PFSK-1 (cell line): ENCODE results near the gene SH3PXD2A.

Experiments used
- FOXP2 ChIP-seq: optimal IDR thresholded peaks from 2 replicates; pipeline ENCODE3; 2011; ENCODE audit warnings: borderline replicate concordance, control low read depth, inconsistent platforms; ENCODE audit not compliant: insufficient read depth; ENCODE audit errors: extremely low read length, extremely low read depth
- POLR2AphosphoS5 ChIP-seq: IDR thresholded peaks from 2 replicates; pipeline ENCODE4 v1.6.1; 2012; ENCODE audit warnings: low read depth, mild to moderate bottlenecking, control low read depth, low read length, moderate library complexity
- REST ChIP-seq, 2 experiments: IDR thresholded peaks; 2 replicates each; pipeline versions ENCODE4 v1.6.1 to v1.8.0; 2011 to 2012; ENCODE audit warnings: low read depth in 2 of 2, low read length in 2 of 2, control low read depth in 1 of 2, inconsistent platforms in 1 of 2, mild to moderate bottlenecking in 1 of 2, moderate library complexity in 1 of 2; ENCODE audit not compliant: insufficient read depth in 1 of 2
- SIN3A ChIP-seq: IDR thresholded peaks from 2 replicates; pipeline ENCODE4 v1.6.1; 2012; ENCODE audit warnings: mild to moderate bottlenecking, low read length, moderate library complexity, borderline replicate concordance; ENCODE audit not compliant: insufficient read depth
- TAF1 ChIP-seq: IDR thresholded peaks from 2 replicates; pipeline ENCODE4 v1.6.1; 2012; ENCODE audit warnings: low read length, control low read depth, borderline replicate concordance; ENCODE audit not compliant: insufficient read depth

Gene SH3PXD2A

GRCh38 chr10:103722632-103723031 is 132.7 kb downstream of the SH3PXD2A start:
- TF ChIP-seq TAF1 (no peak), FOXP2 (no peak), POLR2AphosphoS5 (no peak), REST (IDR thresholded peaks at IDR 0.05; ENCODE audit: insufficient read depth in 1 of 2, low read depth in 2 of 2, low read length in 2 of 2) (no peak), SIN3A (no peak)

- no peak for TF ChIP-seq SIN3A
- TF ChIP-seq POLR2AphosphoS5: no peak
- no peak for TF ChIP-seq FOXP2
- TF ChIP-seq TAF1: no peak
- no peak for TF ChIP-seq REST (IDR thresholded peaks at IDR 0.05; ENCODE audit: insufficient read depth in 1 of 2, low read depth in 2 of 2, low read length in 2 of 2)
Observed at GRCh38 chr10:103720964-103721335, 134.4 kb downstream of the SH3PXD2A start.

GRCh38 chr10:103720328-103720963 is 134.9 kb downstream of the SH3PXD2A start:
- TF ChIP-seq SIN3A (no peak), REST (IDR thresholded peaks at IDR 0.05; ENCODE audit: insufficient read depth in 1 of 2, low read depth in 2 of 2, low read length in 2 of 2) (no peak), TAF1 (no peak), FOXP2 (no peak), POLR2AphosphoS5 (no peak)

GRCh38 chr10:103719036-103719435 is 136.3 kb downstream of the SH3PXD2A start:
- TF ChIP-seq SIN3A (no peak), POLR2AphosphoS5 (no peak), TAF1 (no peak), FOXP2 (no peak), REST (IDR thresholded peaks at IDR 0.05; ENCODE audit: insufficient read depth in 1 of 2, low read depth in 2 of 2, low read length in 2 of 2) (no peak)

- no peak for TF ChIP-seq TAF1
Observed at GRCh38 chr10:103718247-103718620, 137.1 kb downstream of the SH3PXD2A start.
